LoVo (cell line): ENCODE results near the gene TMEM141.

ENCODE experiments used
- DNase-seq: peaks from one replicate; pipeline ENCODE4 v3.0.0-alpha.2; 2016; ENCODE audit warnings: low spot score

Gene TMEM141

GRCh38 chr9:136790640-136791515 lies at the start of gene TMEM141:
TSS of gene TMEM141 (plus strand) at chr9:136791344. CDS start at chr9:136791371, 27 bp downstream.
- DNase-seq: peak; percentile 99

DNA sequence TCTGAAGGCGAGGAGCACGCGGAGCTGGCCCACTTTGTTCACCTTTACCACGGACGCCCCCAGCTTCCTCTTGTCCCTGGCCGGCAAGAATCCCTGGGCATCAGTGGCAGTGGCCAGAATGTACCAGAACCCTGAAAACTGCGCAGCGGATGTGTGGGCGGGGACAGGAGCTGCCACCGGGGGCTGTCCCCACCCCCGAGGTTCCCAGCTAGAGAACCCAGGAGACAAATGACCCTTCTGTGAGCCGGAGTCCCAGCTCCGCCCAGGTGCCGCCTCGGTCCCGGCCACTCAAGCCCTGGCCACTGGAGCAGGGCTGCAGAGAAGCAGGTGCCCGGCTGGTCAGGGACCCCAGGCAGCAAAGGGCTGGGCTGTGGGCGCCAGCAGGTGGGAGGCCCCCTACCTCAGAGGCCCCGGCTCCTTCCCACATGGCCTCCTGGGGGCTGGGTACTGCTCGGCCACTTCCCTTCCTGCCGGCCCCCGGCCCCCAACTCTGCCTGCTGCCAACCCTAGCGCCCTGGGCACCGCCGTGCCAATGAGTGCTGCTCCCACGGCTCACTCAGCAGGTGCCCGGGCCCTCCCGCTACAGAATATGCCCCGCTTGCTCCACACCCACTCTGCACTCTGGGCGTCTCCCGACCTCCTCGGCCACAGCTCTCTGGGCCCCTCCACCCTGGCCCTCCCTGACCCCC lies 49.1 kb upstream of the TMEM141 start:
- DNase-seq: no peak

DNA sequence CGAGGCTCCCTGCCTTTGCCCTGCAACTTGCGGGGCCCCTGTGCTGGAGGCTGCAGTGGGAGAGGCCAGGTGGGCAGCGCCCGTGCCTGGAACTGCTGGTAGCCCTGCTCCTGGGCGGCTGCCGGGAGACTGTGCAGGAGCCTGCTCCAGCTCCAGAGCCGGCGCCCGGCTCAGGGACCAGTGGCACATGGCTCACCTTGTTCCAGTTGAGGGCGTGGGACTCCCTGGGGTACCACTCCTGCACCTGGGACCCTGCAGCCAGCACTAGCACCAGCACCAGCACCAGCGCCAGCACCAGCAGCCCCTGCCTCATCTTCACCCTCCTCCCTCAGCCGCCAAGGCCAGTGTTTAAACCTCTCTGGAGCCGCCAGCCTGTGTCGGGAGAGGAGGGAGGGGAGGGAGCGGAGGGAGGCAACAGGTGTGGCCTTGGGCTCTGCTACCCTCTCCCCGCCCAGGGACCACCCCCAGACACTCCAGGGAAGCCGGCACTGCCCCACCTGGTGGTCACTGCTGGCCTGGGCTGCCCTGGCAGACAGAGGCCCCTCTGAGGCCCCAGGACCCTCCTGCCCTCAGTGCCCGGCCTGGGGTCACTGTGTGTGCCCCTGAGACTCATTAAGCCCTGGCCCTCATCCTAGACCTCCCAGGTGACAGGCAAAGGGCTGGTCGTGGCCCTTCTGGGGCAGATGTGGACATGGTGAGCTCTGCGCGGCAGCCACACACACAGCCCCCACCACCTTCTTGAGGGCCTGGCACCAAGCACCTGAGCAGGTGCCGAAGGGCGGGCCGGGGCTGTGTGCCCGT lies 48.4 kb upstream of the TMEM141 start, which contains the start of gene LCN10:
Gene LCN10, minus strand, starts transcription at position 350 of the 801 bp plus-strand sequence. Its CDS starts 37 bp downstream, at position 313.
- no peak for DNase-seq

DNA sequence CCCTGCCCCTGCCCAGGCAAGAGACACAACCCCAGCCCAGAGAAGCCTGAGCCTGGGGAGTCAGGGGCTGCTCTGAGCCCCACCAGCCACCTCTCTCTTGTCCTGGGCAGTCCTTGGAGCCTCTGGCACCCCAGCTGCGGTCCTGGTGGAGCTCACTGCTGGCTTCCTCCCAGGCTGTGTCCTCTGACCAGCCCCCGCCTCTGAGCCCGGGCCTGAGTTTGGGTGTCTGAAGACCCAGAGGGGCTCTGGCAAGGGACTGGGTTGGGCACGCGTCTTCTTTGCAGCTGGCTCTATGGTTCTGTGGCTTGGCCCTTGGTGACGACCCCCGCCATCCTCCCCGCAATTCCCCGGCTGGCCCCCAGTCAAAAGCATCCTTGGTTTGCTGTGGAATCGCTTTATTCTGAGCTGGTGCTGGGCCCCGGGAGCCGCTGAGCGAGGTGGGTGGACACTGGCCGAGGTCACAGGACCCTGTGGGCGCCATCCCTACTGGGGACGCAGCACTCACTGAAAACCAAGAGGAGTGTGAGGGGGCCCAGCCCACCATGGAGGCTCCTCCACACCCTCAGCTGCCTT lies 47.4 kb upstream of the TMEM141 start:
- DNase-seq: no peak

GRCh38 chr9:136744773-136745172 lies 46.4 kb upstream of the TMEM141 start:
- no peak for DNase-seq

DNA sequence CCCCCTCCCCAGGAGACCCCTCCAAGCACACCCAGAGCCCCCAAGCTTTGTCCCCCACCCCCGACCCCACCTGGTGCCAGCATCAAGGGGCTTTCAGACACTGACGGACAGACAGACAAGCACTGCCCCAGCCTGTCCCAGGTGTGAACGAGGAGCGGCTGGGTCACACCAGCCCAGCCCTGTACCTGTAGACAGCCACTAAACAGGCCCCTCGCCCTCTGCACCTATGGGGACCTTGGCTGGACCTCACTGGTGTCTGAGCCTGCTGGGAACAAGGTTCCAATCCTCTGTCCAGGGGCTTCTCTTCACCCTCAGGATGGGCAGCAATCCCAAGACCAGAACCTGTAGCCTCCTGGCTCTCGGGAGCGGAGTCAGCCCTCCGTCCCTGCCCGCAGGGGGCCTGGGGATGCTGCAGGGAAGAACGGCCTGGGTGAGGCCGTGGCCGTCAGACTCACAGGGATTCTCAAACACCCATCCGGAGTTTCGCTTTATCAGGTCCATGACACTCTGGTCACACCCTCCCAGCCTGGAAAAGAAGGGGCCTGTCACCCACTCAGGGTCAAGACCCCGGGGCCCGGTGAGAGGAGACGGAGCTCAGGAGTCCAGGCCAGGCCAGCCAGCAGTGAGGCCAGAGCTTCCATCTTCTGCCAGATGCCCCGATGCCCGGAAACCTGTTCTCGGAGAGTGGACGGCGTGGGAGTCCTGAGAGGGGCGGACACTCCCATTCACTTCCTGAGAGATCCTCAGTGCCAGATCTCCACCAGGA lies 45.6 kb upstream of the TMEM141 start:
- no peak for DNase-seq

- no peak for DNase-seq
These were observed 45.0 kb upstream of the TMEM141 start for GRCh38 chr9:136746155-136746490.

- no peak for DNase-seq
These were observed 44.5 kb upstream of the TMEM141 start for GRCh38 chr9:136746621-136747020.

- no peak for DNase-seq
These were observed 43.7 kb upstream of the TMEM141 start for GRCh38 chr9:136747161-136748060.

DNA sequence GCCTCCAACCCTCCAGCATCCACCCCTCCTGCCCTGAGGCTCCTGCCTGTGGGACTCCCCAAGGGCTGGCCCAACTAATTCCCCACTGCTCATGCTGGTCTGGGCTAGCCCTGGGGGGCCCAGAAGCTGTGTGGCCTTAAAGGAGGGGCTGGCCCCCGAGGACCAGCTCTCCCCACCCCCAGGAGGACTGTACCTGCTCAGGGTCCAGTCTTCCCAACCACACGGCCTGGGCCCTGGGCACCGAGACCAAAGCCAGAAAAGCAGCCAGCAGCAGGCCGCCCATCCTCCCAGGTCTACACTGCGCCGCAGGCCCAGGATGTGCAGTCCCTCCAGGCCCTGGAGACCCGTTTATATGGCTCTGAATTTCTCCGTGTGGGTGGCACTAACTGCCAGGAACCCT lies 42.9 kb upstream of the TMEM141 start, which contains the start of gene LCN6:
Gene LCN6, minus strand, starts transcription at position 325 of the 400 bp plus-strand sequence. Its CDS starts 42 bp downstream, at position 283.
- no peak for DNase-seq

DNA sequence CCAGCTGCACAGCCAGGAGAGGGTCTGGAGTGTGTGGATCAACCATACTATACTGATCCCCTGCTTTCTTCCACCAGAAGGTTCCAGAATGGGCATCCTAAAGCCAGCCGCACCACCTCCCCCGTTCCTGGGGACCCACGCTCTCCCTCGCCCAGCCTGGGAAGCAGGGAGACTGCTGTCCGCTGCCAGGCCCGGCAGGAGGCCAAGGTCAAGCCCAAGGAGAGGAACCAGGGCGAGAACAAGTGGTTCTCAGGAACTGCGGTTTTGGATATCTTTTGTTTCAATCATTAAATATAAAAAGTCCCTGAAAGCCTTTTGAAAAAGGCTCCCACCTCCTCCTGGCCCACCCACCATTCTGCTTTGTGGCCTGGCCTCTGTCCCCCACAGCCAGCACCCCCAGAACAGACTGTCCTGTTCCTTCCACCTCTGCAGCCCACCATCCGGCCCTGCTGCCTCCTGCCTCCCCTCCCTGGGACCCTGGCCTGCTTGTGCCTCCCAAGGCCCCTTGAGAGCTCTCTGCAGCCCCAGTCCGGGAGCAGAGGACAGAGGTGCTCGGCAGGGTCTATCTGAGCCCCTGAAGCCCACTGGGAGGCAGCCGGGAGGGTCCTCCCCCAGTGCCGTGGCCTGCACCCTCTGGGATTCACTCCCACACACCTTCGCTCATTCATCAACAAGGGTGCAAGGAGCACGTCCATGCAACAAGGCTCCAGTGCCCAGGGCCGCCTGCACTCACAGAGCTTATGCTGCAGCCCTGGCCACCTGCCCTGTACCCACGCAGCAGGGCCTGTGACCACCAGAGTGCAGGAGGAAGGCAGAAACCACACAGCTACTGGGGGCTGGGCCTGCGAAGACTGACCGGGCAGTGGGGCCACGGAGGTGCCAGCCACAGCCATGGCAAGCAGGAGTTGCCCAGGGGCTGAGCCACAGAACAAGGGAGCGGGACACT lies 42.2 kb upstream of the TMEM141 start:
- no peak for DNase-seq

DNA sequence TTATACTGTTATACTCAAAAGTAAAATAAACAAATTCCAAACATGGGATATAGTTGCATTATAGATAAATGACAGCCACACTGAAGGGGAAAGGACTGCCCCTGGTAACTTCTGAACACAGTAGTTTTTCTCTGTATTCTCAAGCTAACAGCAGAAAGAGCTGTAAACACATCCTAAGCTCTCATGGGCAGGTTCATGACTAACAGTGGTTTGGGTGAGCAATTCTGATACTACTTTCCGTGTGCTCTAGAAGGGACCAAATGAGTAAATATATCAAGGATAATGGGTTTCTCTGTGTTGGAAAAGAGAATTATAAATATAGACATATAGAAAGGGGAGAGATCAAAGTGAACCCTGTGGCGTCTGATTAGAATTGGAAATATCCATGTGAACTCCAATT lies 40.6 kb upstream of the TMEM141 start:
- no peak for DNase-seq

GRCh38 chr9:136751244-136751643 lies 39.9 kb upstream of the TMEM141 start:
- no peak for DNase-seq

- DNase-seq: no peak
These were observed 39.3 kb upstream of the TMEM141 start for GRCh38 chr9:136751814-136752213.

DNA sequence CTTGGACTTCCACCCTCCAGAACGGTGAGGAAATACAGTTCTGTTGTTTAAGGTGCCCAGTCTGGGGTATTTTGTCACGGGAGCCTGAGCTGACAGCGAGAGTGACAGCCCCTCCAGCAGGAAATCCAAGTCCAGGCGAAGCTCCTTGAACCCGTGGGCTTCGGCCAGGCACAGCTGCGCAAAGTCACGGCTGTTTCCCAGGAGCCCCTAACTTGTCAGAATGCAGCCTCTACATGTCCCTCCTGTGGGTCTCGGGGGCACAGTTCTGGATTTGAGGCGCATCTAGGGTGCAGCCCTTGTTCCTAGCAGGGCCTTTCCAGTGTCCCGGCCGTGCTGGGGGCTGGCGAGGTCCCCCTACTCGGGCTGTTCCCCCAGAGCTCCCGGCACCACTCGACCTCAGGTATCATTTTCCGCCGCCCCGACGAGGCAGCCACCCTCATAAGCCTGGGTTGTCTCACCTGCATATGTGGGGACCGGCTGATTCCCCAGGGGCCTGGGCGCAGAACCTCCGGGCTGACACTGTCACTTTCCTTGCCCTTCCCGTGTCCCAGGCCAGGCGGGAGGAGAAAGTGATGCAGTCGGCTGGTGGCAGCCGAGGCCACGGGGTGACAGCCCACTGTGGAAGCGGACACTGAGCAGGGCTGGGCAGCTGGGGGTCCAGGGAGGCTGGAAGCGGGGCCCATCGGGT lies 37.6 kb upstream of the TMEM141 start:
- no peak for DNase-seq

DNA sequence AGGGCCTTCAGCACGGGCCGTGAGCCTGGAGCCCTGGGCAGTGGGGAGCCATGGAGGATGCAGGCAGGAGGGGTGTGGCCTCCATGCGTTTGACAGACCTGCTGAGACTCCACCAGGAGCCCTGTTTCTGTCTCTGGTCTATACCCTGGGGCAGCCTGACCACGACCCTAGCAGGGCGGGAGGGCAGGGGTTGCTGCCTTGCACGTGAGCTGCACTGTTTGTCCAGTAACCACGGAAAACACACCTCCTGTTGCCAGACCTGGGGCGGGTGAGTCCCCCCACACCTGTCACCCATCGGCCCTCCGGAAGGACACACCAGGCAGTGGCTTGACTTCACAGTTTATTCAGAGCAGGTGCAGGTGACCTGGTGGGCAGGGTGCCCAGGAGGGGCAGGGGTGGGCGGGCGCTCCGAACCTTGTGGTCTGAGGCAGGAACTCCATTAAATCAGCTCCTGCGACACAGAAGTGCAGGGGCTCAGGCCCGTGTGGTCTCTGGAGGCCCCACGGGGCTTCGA lies 37.0 kb upstream of the TMEM141 start:
- no peak for DNase-seq

DNA sequence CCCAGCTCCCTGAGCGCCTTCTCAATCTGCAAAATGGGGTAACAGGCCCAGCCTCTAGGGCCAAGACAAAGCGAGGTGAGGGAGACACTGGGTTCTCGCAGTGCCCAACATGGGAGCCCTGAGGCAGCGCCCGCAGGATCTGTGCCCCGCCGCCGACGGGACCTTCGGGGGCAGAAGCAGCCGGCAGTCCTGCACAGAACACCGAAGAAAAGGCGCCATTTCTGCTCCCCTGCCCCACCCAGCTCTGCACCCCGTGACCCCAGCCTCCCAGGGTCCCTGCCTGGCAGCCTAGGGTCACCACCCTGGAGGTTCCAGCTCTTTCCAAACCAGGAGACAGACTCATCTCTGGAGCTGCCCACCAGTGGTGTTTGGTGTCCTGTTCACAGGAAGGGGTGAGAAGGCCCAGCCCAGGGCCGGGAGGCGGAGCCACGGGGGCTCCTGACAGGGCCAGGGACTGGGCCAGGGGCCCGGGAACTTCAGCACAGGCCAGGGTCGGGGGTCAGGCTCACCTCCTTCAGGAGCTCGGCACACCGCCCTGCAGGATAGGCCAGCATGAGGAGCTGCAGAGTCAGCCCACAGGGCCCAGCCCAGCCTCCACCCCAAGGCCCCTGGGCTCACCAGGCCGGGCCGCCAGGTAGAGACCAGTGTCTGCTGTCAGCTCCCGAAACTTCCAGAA lies 36.4 kb upstream of the TMEM141 start:
- DNase-seq: no peak
